DOHH2 (cell line): ENCODE results near the gene LGALS1.

Experiments used
- CTCF ChIP-seq: fragments of 200-600 bp; sonication (generic); IDR thresholded peaks from one replicate; pipeline ENCODE4 v1.5.1; 2014; ENCODE audit warnings: antibody characterized with exemption, mild to moderate bottlenecking, low read depth, low read length; ENCODE audit not compliant: poor library complexity, severe bottlenecking
- EZH2phosphoT487 ChIP-seq: fragments of 200-600 bp; sonication (generic); IDR thresholded peaks from 2 replicates; pipeline ENCODE4 v1.6.1; 2017; ENCODE audit warnings: borderline replicate concordance, mild to moderate bottlenecking, antibody characterized with exemption, low read length, moderate library complexity, mixed read lengths

GRCh38 chr22:37664249-37665101, 11.0 kb upstream of the LGALS1 start:
- no peak for TF ChIP-seq CTCF
- TF ChIP-seq EZH2phosphoT487 = no peak
